HEK293 (cell line): Measurements from ENCODE around the gene SF3B2.

Source experiments
- CTCF ChIP-seq: fragments of 450-650 bp; formaldehyde crosslinking; IDR thresholded peaks from 2 replicates; pipeline ENCODE4 v1.5.1; 2016; ENCODE audit warnings: missing biosample characterization, missing genetic modification characterization
- ZNF473 ChIP-seq: fragments of 450-650 bp; formaldehyde crosslinking; IDR thresholded peaks from 2 replicates; pipeline ENCODE4 v1.5.1; 2017; ENCODE audit warnings: missing biosample characterization, missing genetic modification characterization

- TF ChIP-seq CTCF (tag by site-specific recombination) (no peak), ZNF473 (no peak)
Observed at GRCh38 chr11:66044757-66045156, 7.4 kb upstream of the SF3B2 start.
